NCI-H2196 (cell line): ENCODE results near the gene CHD6.
A peak's percentile ranks its signal among the peaks of the same experiment; 100 is the strongest.

ENCODE experiments used
- DNase-seq: peaks from one replicate; lab custom pipeline; 2025; ENCODE audit not compliant: unreplicated experiment; lab: John Stamatoyannopoulos, UW

The CHD6 gene

DNA sequence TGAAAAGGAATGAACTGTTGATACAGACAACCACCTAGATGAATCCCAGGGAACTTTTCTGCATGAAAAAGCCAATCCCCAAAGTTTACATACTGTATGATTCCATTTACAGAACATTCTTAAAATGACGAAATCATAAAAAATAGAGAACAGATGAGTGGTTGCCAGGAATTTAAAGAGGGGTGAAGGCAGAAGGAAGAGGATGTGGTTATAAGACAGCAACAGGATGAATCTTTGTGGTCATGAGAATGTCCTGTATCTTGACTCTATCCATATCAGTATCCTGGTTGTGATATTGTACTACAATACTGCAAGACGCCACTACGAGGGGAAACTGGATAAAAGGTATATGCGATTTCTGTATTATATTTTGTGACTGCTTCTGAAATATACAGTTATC is 181.5 kb downstream of the CHD6 start:
- no peak for DNase-seq

DNA sequence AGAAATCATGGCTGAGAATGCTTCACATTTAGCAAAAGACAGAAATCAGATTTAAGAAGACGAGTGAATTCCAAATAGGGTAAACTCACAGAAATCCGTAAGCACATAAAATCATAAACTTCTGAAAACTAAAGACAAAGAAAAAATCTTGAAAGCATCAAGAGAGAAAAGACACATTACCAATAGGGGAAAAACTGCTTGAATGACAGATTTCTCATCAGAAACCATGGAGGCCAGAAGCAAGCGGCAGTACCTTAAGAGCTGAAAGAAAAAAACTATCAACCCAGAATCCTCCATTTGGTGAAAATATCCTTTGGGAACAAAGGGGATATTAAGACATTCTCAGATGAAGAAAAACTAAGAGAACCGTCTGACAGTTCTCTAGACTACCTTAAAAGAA is 185.0 kb downstream of the CHD6 start:
- DNase-seq = no peak

DNA sequence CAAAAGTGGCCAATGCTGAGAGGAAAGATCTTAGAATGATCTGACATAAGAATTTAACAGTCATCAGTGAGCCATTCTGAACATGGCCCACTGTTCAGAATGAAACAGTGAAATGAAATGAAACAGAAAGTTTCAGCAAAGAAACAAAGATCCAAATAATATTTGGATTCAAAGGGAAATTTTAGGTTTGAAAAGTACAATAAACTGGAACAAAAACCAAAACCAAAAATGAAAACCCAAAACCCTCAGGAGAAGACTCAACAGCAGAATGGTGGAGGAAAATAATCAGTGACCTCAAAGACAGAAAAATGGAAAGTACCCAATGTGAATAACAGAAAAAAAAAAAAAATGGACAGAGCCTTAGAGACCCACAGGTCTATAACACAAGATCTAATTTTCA is 185.4 kb downstream of the CHD6 start:
- no peak for DNase-seq

DNA sequence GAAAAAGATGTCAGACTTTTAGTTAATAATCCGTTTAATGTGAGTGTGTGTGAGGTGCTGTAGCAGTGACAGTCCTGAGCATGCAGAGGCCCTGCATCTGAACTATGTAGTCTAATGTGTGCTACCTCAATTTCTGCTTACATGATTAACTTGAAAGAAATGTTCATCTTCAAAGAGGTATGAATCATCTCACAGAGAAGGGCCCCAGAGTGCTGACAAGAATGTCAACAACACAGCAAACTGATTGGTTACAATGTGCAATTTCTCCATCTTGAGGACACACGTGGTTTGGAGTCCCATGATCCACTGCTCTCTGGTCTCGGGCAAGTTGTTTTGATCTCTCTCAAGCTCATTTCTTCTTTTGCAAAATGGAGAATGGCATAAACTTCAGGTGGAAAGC is 189.9 kb downstream of the CHD6 start:
- no peak for DNase-seq

DNA sequence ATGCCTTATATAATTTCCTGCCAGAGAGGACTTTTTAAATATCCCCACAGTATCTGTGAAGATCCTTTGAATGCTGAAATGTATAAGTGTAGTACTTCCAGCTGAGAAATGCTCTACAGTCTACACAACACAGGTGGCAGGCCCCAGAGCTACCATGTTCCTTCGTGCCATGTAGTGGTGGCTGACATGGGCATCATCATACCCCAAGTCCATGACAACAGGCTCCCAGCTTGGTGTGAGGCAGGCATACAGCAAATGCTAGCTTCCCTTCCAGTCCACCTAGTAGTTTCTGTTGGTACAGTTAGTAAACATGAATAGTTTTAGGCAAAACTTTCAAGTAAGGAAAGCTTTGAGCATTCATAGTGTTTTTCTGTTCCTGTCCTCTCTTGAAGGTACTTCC is 190.3 kb downstream of the CHD6 start:
- DNase-seq = no peak

DNA sequence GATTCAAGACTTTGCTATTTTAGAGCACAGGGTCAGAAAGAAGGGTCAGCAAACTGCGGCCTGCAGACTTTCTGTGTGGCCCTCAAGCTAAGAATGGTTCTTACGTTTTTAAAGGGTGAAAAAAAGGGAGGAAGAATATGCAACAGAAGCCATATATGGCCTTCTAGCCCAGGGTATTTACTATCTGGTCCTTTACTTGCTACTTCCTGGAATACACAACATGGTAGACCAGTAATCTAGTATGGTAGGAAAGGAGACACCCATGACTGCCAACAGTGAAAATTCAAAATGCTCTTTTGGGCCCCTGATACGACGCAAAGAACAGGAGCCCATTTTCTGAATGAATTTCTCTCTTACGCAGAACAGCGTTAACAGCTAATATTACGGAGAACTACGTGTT is 191.2 kb downstream of the CHD6 start:
- no peak for DNase-seq

DNA sequence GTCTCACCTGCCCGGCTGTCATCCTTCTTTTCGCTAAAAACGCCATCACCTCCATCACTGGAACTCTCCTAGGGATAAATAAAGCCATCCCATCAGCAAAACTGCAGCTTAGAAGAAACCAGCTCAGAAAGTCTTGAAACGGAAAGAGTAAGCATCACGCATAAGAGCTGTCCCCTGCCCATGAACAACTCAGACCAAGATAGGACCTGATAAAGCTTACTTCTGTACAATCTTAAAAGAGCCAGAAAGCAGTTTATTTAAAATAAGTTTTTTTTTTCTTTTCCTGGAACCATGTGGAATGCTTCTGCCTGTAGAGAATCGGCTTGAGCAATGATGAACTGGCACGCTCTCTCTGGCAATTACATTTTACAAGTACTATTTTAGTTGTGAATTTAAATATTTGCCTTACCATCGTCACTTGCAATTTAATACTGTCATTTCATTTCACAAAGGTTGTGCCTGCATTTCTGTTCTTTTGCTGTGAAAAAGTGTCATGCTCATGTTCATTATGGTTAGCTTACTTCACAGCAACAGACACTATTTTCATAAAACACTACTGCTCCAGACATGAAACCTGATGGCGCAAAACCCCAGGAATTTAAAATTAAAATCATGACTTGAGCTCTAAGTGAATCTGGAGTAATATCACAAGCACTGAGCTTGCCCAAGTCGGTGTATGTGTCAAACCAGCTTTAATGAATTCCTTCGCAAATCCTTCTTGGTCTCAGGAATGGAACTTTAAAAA is 191.9 kb downstream of the CHD6 start:
- DNase-seq = no peak

DNA sequence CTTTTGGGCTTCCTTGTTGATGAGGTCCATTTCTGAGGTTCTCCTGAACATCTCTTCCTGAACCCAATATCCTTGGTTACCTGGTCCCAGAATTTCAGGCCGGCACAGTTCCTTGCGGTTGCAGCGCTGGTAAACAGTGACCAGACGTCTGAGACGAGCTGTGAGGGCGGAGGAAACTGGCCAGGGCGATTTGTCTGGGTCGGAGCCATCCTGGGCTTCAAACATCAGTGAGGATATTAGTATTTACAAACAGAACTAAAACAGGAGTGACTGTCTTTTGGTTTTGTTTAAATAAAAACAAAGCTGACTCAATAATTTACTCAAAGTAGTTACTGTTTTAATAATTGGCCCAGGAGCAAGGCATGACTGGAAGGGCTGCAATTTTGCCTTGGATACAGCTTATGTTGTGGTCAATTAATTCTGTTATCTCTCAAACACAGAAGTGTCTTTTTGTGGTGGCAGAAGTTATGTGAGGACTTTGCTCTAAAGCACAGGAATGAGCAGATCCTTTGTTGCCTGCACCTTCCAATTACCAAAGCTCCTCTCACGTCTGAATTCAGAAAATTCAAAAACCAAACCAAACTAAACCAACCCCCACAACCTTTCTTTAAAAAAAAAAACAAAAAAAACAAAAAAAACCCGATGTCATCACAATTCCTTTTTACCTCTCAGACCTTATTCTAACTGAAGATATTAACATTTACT is 192.8 kb downstream of the CHD6 start:
- DNase-seq = no peak

DNA sequence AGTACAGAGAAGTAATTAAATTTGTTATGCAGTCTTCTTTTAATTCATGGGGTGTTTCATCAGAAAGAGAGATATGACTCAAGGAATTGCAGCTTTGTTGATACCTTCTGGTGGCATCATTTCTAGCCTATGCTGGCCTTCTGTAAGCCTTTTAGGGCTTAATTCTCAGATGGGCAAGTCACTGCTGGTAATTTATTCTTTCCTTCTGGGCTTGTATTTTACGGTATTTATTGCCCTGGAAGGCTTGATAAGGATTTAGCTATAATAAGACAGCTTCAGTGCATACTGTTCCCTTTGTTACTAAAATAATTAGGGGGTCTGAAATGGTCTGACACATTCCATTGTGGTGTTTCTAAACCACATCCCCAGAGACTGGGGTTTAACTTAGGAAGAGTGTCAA is 193.6 kb downstream of the CHD6 start:
- DNase-seq = no peak

DNA sequence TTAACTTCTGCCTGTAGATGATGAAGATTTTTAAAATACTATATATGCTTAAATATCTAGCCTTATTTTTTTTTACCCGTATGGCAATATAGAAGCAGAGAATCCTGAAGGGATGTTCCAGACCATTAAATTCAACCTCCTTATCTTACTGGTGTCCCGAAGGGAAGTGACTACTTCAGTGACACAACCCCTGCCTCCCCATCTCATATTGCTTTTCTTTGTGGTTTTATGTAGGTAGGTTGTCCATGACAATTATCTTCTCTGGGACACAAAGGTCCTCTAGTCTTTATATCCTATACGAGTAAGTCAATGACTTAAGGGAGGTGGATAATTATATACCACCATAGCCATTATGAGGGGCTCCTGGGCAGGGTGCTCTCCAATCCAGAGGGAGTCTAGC is 194.2 kb downstream of the CHD6 start:
- no peak for DNase-seq

DNA sequence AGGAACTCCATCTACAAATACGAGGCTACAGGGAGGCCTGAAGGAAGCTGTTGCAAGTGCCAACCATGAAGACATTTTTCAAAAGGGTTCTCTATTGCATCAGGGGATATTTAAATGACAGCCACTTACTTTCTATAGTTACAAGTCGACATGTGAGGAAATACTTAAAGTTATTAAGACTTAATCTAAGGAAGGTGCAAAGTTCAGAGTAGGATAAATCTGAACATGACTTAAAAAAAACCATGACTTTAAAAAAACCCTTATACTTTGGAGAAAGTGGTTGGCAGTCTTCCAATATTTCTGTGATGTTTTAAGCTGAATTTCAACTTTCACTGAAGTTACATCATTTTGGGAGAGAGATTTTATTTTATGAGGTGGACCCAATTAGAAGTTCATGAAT is 195.2 kb downstream of the CHD6 start:
- DNase-seq = no peak

DNA sequence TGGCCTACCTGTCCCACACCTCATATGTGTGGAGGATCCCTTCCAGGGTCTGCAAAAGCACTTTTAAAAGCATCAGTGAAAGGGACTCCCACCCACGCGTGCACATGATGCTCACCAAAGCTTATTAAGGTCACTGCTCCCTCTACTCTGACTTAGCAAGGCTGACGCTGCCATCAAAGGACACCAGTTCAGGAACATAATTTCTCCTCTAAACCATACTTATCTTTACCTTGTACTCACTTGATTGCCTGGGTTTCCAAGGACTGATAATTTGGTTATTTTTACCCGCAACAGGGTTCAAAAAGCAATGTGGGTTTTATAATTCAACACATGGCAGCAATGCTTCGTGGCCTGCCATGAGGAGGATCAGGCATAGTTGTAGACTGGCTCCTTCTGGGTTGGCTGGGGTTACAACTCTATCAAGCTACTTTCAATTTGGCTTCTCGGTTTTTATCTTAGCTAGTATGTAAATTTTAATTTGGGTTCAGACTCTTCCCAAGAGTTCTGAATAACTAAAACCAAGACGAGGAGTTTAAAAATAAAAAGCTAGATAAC is 199.4 kb downstream of the CHD6 start:
- no peak for DNase-seq

DNA sequence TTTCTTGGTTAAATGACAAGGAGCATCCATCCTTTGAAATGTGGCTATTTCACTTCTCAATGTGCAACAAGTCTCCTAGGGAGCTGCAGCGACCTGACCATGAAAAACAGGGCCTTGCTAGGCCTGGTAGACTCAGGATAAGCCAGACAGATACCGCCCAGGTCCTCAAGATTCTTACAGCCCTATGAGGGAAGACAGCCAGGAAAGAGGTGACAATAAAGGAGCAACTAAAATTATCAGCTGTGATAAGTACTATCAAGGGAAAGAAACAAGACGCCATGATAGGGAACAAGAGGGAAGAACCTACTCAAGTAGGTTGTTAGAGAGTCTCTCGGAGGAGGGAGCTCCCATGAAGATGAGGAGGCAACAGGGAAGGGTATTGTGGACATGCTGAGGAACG is 200.1 kb downstream of the CHD6 start:
- no peak for DNase-seq

DNA sequence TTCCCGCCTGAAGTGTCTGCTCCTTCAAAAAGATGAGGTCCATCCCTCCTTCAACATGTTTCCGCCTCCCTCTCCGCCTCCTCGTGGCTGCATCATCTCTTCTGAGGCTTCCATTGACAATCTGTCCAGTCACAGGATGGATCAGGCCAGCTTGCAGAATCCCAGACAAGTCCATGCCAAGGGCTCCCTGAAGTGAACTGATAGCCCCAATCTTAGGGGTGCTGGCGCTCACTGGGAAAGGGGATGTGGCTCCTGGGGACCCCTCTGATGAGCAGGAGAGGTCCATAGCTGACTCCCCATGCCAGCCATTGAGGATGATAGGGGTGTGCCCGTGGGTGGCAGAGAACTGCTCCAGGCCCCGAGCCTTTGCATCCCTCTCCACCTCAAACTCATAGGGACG is 203.0 kb downstream of the CHD6 start:
- DNase-seq = no peak

DNA sequence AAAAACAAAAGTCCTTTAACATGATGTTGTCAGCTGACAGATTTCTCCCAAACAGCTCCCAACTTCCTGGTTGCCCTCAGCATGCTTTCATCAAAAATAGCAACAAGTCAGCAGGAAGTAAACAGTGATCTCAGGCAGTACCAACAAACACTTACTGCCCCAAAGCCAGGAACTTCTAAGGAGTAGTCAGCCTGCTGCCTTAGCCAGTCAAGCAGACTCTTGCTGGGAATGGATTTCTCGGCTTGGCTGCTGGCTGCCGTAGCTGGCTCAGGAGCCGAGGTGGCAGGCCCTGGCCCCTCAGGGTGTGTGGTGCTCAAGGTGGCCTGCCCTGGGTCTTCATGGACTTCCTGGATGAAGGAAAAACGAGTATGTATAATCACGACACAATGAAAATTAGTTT is 205.0 kb downstream of the CHD6 start:
- DNase-seq = no peak

DNA sequence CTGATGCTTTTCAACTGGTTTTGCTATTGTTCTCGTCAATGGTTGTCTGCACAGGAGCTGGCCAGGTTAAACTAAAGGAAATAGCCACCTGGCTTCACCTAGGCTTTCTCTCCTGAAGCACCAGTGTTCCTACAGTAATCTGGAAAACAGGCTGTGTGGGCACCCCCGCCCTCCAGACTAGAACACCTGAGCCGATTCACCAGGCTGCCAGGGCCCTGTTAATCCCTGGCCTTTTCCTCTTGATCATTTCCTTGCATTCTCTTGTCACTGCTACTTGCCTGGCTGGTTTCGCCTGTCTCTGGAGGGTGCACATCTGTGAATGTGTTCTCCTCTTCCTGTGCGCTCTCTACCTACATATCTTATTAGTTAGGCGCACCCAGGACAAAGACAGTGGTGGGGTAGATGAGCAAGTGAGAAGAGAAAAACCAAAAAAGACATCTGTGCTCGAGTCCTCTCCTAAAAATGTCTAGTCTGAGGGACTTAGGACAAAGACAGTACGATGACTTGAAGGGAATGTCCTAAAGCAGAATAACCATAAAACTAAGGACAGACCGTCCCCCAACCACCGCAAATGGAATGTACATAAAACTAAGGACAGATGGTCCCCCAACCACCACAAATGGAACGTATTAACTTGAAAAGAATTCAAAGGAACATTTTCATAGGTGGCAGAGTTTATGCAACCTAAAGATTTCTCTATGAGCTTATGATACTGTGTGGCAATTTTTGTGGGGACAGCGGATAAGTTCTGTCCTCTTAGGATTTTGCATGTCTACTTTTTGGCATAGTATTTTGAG is 205.7 kb downstream of the CHD6 start:
- DNase-seq = no peak

DNA sequence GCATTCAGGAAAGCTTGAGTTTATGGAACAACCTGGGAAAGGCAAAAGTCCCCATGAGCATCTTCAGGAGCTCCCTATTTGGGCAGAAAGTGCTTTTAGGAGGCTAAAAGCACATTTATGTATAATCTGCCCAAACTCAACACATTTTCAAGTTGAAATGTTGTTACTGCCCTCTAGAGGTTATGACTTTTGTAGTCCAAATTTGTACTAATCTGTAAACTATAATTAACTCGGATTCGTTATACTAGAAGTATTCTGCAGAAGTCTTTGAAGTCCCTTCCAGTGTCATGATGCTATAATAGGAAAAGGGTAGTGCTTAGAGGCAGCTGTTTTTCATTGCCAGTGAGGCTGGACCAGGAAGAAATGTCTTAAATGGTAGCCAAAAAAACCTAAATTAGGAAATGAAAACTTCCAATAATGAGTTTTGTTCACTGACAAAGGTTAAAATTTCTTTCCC is 206.8 kb downstream of the CHD6 start:
- peak; percentile 21 for DNase-seq

DNA sequence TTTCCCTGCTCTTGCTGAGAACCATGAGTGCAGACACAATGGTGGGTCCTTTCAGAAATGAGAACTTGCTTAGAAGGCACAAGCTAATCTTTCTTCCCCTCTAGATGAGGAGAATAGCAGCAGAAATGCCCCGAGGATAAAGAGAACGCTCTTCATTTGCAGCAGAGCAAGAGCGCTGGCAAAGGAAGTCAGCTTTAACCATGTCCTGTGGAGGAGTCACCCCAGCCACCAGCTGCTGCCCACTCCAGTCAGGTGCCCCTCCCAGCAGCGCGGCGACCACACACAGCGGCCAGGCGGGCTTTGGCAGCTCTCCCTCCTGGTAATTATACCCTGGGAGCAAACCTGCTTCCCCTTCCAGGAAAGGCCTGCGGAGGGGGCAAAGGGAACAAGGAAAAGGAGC is 209.2 kb downstream of the CHD6 start:
- no peak for DNase-seq

DNA sequence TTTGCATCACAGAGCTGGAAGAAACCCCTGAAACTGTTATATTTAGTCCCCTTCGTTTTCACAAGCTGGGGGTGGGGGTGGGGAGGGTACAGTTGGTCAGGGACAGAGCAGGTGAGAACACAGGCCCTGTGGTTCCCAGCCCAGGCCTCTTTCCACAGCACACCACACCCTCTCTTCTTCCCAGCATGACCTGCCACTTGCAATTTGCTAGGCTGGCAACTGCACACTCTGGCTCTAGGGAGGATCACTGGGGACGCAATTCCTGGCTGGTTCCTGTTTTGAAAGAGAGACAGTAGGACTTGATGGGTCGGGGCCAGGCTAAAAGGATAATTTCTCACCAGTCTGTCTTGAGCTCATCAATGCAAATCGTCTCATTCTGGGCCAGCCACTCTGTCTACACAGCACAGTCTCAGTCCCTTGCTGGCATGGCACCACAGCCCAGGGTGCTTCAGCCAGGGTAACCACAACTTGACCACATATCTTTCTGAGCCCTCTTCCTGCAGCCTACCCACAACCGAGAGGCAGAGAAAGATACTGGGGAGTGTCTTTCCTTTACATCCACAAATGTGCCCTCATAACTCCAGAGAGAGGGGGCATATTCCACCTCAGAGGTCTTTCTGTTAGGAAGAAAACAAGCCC is 209.9 kb downstream of the CHD6 start:
- no peak for DNase-seq

DNA sequence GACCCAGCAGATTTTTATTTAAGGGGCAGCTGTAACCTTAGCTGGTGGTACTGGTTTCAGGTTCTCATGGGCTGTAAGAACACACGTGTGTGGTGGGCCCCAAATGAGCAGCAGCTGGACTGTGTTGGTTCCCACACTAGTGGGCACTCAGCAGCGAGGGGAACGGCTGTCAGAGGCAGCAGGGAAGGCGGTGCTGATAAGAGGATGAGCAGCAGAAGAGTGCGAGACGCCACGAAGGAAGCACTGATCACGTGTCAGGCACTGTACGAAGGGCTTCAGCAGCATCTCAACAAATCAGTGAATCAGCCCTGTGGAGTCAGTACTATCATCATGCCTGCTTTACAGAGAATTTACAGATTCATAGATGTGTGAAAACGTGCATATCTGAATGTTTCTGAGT is 210.6 kb downstream of the CHD6 start:
- DNase-seq = no peak

DNA sequence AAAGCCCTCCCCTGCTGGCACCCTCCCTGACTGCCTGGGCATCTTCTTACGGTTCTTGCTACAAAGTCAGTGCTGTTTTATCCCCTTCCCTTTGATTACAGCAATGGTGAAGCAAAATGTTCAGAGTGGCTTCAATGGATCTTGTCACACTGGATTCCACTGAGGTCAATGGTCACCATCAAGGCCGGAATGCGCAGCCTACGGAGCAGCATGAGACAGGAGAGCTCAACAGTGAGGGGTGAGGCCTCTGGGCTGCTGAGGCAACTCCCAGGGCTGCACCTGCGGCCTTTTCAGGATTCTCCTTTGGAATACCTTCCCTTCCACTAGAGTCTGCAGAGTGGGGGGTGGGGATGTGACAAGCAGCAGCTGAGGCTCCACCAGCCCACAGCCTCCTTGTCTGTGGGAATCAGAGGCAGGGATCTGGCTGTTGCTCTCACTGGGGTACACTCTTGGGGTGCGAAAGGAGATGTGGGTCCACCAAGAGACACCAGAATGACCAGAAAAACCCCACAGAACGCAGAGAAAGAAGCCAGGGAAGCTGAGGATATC is 211.2 kb downstream of the CHD6 start:
- no peak for DNase-seq
